Rectal smooth muscle tissue (tissue), 1 donor: ENCODE data around the gene ANXA1.

Experiments
- H3K27ac ChIP-seq: one replicate; pipeline ENCODE4 v1.7.0; 2013; ENCODE audit warnings: low read depth, low read length, inconsistent platforms
- H3K27me3 ChIP-seq: one replicate; pipeline ENCODE4 v1.7.0; 2013; ENCODE audit warnings: low read length; ENCODE audit not compliant: control insufficient read depth, insufficient read depth
- H3K36me3 ChIP-seq: one replicate; pipeline ENCODE4 v1.7.0; 2013; ENCODE audit warnings: low read length; ENCODE audit not compliant: control insufficient read depth, insufficient read depth
- H3K4me1 ChIP-seq: one replicate; pipeline ENCODE4 v1.7.0; 2013; ENCODE audit warnings: low read length; ENCODE audit not compliant: control insufficient read depth, insufficient read depth
- H3K4me3 ChIP-seq: one replicate; pipeline ENCODE4 v1.7.0; 2013; ENCODE audit warnings: low read length
- H3K9ac ChIP-seq: one replicate; pipeline ENCODE4 v1.7.0; 2013; ENCODE audit warnings: low read length

The ANXA1 gene

GRCh38 chr9:73146111-73146815 lies 5.4 kb upstream of the ANXA1 start:
- H3K27ac ChIP-seq, result no peak overlapping the region
- peaks cover 22% of the 10 kb centered on the region for H3K4me1 ChIP-seq
- no peak overlapping the region for H3K4me3 ChIP-seq
- H3K27me3 ChIP-seq, result no peaks in the 10 kb centered on the region
- no peak overlapping the region for H3K9ac ChIP-seq
- no peaks in the 10 kb centered on the region for H3K36me3 ChIP-seq

GRCh38 chr9:73148447-73148937 lies 3.2 kb upstream of the ANXA1 start:
- H3K9ac ChIP-seq, result no peak overlapping the region
- peaks cover 24% of the 10 kb centered on the region for H3K4me1 ChIP-seq
- no peaks in the 10 kb centered on the region for H3K27me3 ChIP-seq
- H3K27ac ChIP-seq, result no peak overlapping the region
- no peaks in the 10 kb centered on the region for H3K36me3 ChIP-seq
- no peak overlapping the region for H3K4me3 ChIP-seq

- Histone ChIP-seq H3K27me3 (no peaks in the 10 kb centered on the region), H3K9ac (no peak overlapping the region), H3K4me3 (no peak overlapping the region), H3K27ac (peak overlapping the region; percentile 41), H3K4me1 (peaks cover 24% of the 10 kb centered on the region), H3K36me3 (no peaks in the 10 kb centered on the region)
These were observed 2.1 kb upstream of the ANXA1 start for GRCh38 chr9:73149371-73150067.

- no peaks in the 10 kb centered on the region for H3K27me3 ChIP-seq
- H3K27ac ChIP-seq, result peak overlapping the region; percentile 83
- H3K36me3 ChIP-seq, result no peaks in the 10 kb centered on the region
- peak overlapping the region; percentile 63 for H3K4me3 ChIP-seq
- no peak overlapping the region for H3K9ac ChIP-seq
- H3K4me1 ChIP-seq, result peaks cover 26% of the 10 kb centered on the region
These were observed 829 bp downstream of the ANXA1 start for GRCh38 chr9:73152543-73152844.

- Histone ChIP-seq H3K4me1 (peaks cover 28% of the 10 kb centered on the region), H3K9ac (no peak overlapping the region), H3K27ac (peak overlapping the region; percentile 83), H3K27me3 (no peaks in the 10 kb centered on the region), H3K4me3 (peak overlapping the region; percentile 63), H3K36me3 (no peaks in the 10 kb centered on the region)
These were observed 1.3 kb downstream of the ANXA1 start for GRCh38 chr9:73152953-73153352.

- Histone ChIP-seq H3K4me3 (peak overlapping the region; percentile 53), H3K9ac (no peak overlapping the region), H3K27ac (peak overlapping the region; percentile 16), H3K27me3 (no peaks in the 10 kb centered on the region), H3K4me1 (peaks cover 20% of the 10 kb centered on the region), H3K36me3 (no peaks in the 10 kb centered on the region)
These were observed 2.1 kb downstream of the ANXA1 start for GRCh38 chr9:73153793-73154227.

- Histone ChIP-seq H3K9ac (no peak overlapping the region), H3K36me3 (no peaks in the 10 kb centered on the region), H3K4me3 (peak overlapping the region; percentile 53), H3K27ac (peak overlapping the region; percentile 16), H3K27me3 (no peaks in the 10 kb centered on the region), H3K4me1 (peaks cover 15% of the 10 kb centered on the region)
These were observed 2.6 kb downstream of the ANXA1 start for GRCh38 chr9:73154271-73154670.

- peak overlapping the region; percentile 53 for H3K4me3 ChIP-seq
- H3K27me3 ChIP-seq, result no peaks in the 10 kb centered on the region
- H3K4me1 ChIP-seq, result peaks cover 13% of the 10 kb centered on the region
- no peak overlapping the region for H3K9ac ChIP-seq
- no peaks in the 10 kb centered on the region for H3K36me3 ChIP-seq
- H3K27ac ChIP-seq, result no peak overlapping the region
These were observed 3.1 kb downstream of the ANXA1 start for GRCh38 chr9:73154722-73155121.

GRCh38 chr9:73155377-73155776 lies 3.7 kb downstream of the ANXA1 start:
- H3K36me3 ChIP-seq, result no peaks in the 10 kb centered on the region
- H3K4me1 ChIP-seq, result peaks cover 8% of the 10 kb centered on the region
- no peak overlapping the region for H3K27ac ChIP-seq
- no peak overlapping the region for H3K9ac ChIP-seq
- no peak overlapping the region for H3K4me3 ChIP-seq
- no peaks in the 10 kb centered on the region for H3K27me3 ChIP-seq

- no peak overlapping the region for H3K4me3 ChIP-seq
- H3K27me3 ChIP-seq, result no peaks in the 10 kb centered on the region
- H3K4me1 ChIP-seq, result peaks cover 7% of the 10 kb centered on the region
- no peak overlapping the region for H3K27ac ChIP-seq
- peaks cover 4% of the 10 kb centered on the region for H3K36me3 ChIP-seq
- H3K9ac ChIP-seq, result no peak overlapping the region
These were observed 4.6 kb downstream of the ANXA1 start for GRCh38 chr9:73155968-73156864.

- Histone ChIP-seq H3K27me3 (no peaks in the 10 kb centered on the region), H3K9ac (no peak overlapping the region), H3K4me1 (peaks cover 5% of the 10 kb centered on the region), H3K4me3 (no peak overlapping the region), H3K27ac (no peak overlapping the region), H3K36me3 (peaks cover 6% of the 10 kb centered on the region)
These were observed 5.2 kb downstream of the ANXA1 start for GRCh38 chr9:73156865-73157187.

GRCh38 chr9:73157811-73158210 lies 6.1 kb downstream of the ANXA1 start:
- no peak overlapping the region for H3K27ac ChIP-seq
- no peak overlapping the region for H3K4me3 ChIP-seq
- H3K4me1 ChIP-seq, result peaks cover 5% of the 10 kb centered on the region
- no peaks in the 10 kb centered on the region for H3K27me3 ChIP-seq
- H3K9ac ChIP-seq, result no peak overlapping the region
- H3K36me3 ChIP-seq, result peaks cover 6% of the 10 kb centered on the region
